Glomerular visceral epithelial cell (primary cell): ENCODE results near the gene AMER3.

Experiments used
- DNase-seq: peaks from one replicate; pipeline ENCODE4 v3.0.0-alpha.2; 2016; ENCODE audit errors: extremely low spot score

Gene AMER3

GRCh38 chr2:130749641-130750040, 5.7 kb upstream of the AMER3 start:
- DNase-seq, result no peak

GRCh38 chr2:130754811-130755210, 529 bp upstream of the AMER3 start:
- DNase-seq, result no peak

- no peak for DNase-seq
These were observed 923 bp downstream of the AMER3 start for GRCh38 chr2:130756053-130756873.

GRCh38 chr2:130756874-130757668, 1.7 kb downstream of the AMER3 start:
- no peak for DNase-seq

GRCh38 chr2:130759906-130760753, 4.8 kb downstream of the AMER3 start:
- DNase-seq, result peak; percentile 59

- no peak for DNase-seq
These were observed 5.7 kb downstream of the AMER3 start for GRCh38 chr2:130760754-130761751.

GRCh38 chr2:130762031-130762909, 6.9 kb downstream of the AMER3 start:
- DNase-seq, result no peak

GRCh38 chr2:130762910-130763385, 7.6 kb downstream of the AMER3 start:
- DNase-seq, result no peak

GRCh38 chr2:130763405-130763804, 8.1 kb downstream of the AMER3 start:
- DNase-seq, result no peak

- DNase-seq, result no peak
These were observed 8.9 kb downstream of the AMER3 start for GRCh38 chr2:130764035-130764820.

GRCh38 chr2:130764821-130765115, 9.4 kb downstream of the AMER3 start:
- DNase-seq, result no peak

GRCh38 chr2:130765464-130765863, 10.1 kb downstream of the AMER3 start:
- no peak for DNase-seq

- DNase-seq, result no peak
These were observed 10.7 kb downstream of the AMER3 start for GRCh38 chr2:130766037-130766436.

- no peak for DNase-seq
These were observed 11.5 kb downstream of the AMER3 start for GRCh38 chr2:130766711-130767407.

GRCh38 chr2:130767408-130767775, 12.1 kb downstream of the AMER3 start:
- DNase-seq, result no peak

GRCh38 chr2:130768191-130768855, 13.0 kb downstream of the AMER3 start:
- no peak for DNase-seq

GRCh38 chr2:130769343-130769907, 14.1 kb downstream of the AMER3 start:
- DNase-seq, result no peak

GRCh38 chr2:130776550-130776949, 21.2 kb downstream of the AMER3 start:
- DNase-seq, result no peak
